OCI-LY1 (cell line): Measurements from ENCODE around the gene BABAM2.

ENCODE experiments used
- CTCF ChIP-seq: fragments of 200-600 bp; sonication (generic), shearing (Covaris generic); IDR thresholded peaks from 2 replicates; pipeline ENCODE4 v1.5.1; 2017; ENCODE audit warnings: mild to moderate bottlenecking, antibody characterized with exemption, low read length, moderate library complexity, mixed read lengths
- EZH2 ChIP-seq: fragments of 200-600 bp; sonication (generic), shearing (Covaris generic); IDR thresholded peaks from 2 replicates; pipeline ENCODE4 v1.8.0; 2017; ENCODE audit warnings: borderline replicate concordance, mixed run types, mild to moderate bottlenecking, antibody characterized with exemption, low read length, moderate library complexity, mixed read lengths

- TF ChIP-seq CTCF, result no peak
- TF ChIP-seq EZH2, result no peak
Observed at GRCh38 chr2:28344756-28345373, 454.3 kb downstream of the BABAM2 start.
